ENCODE data around the gene KLHL29. TPM values are rescaled to one million over a fixed set of nuclear protein-coding genes. Genes with fewer than 3 reads are reported as not detected.

The KLHL29 gene
- total RNA-seq, 3 donors from 2014 or later (not counting 1 experiment from before 2014, with no cell fraction given) = 0.24 to 0.43 (median 0.33) TPM

DNA sequence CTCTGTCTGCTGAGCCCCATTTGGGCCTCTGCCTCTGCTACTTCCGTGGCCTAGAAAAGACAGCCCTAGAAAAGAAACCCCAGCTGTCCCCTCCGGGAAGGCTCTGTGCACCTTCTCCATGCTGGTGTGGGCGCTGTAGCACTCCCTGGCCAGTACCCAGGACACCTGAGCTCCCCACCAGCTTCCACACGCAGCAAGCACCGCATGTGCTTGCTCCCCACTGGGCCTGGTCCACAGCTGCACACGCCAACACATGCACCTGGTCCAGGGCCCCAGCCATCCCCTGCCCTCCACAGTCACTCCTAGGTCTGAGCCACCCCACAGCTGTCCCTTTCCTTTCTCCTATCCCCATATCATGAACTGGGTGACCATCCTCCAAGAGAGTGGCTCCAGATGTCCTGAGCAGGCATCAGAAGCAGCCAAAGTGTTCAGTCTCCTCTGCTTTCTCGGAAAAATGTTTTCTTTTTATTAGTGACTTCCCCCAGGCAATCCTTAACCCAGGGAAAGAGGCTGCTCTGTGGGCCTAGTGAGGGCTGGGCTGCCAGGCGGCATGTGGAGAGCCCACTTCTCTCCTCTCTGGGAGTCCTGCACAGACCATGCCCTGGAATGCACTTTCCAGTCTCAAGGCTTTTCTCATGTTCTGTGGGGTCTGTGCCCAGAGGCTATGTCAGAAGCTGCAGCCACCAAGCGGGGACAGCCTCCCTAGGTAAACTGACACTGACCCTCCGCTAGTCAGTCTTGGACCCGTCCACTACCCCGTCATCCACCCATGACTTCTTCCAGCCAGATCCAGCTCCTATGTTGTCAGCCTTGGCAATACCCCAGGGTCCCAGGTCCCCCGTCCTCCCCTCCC lies 133.7 kb downstream of the KLHL29 start:
- H3K9me3 ChIP-seq (ENCODE audit: control insufficient read depth, insufficient read depth, low read length) = no peaks in the 10 kb centered on the region
- no peak overlapping the region for H3K4me3 Mint-ChIP-seq
- H3K9me3 Mint-ChIP-seq = no peaks in the 10 kb centered on the region
- no peaks in the 10 kb centered on the region for H3K36me3 ChIP-seq (ENCODE audit: control insufficient read depth, insufficient read depth, low read length)
- WGBS (ENCODE audit: insufficient coverage) = 87% methylated on average over 13 of the region's 13 CpGs
- intact Hi-C loops (cut with micrococcal nuclease) = no loop called here
- ATAC-seq = peak in 1 of 3 donors; percentile 10
- H3K4me1 Mint-ChIP-seq = no peaks in the 10 kb centered on the region
- DNase-seq = no peak
- no peak overlapping the region for H3K27ac ChIP-seq (ENCODE audit: low read length)
- no peaks in the 10 kb centered on the region for H3K4me1 ChIP-seq (ENCODE audit: control insufficient read depth, insufficient read depth, low read length)
- H3K27me3 ChIP-seq (ENCODE audit: control insufficient read depth, insufficient read depth, low read length) = no peaks in the 10 kb centered on the region
- no peak overlapping the region for H3K27ac Mint-ChIP-seq
- no peak for TF ChIP-seq CTCF (IDR thresholded peaks at IDR 0.05)
- no peak overlapping the region for H3K4me3 ChIP-seq (ENCODE audit: low read length)
- no peaks in the 10 kb centered on the region for H3K36me3 Mint-ChIP-seq
- peaks cover 18 to 20% of the 10 kb centered on the region in 2 donors for H3K27me3 Mint-ChIP-seq (ENCODE audit: low read depth in 2 of 2)

- Mint-ChIP-seq H3K27me3 (ENCODE audit: low read depth in 2 of 2) (peaks cover 20 to 21% of the 10 kb centered on the region in 2 donors), H3K4me1 (no peaks in the 10 kb centered on the region), H3K36me3 (no peaks in the 10 kb centered on the region), H3K9me3 (no peaks in the 10 kb centered on the region), H3K27ac (no peak overlapping the region), H3K4me3 (no peak overlapping the region)
- Histone ChIP-seq H3K27me3 (ENCODE audit: control insufficient read depth, insufficient read depth, low read length) (no peaks in the 10 kb centered on the region), H3K36me3 (ENCODE audit: control insufficient read depth, insufficient read depth, low read length) (no peaks in the 10 kb centered on the region), H3K4me1 (ENCODE audit: control insufficient read depth, insufficient read depth, low read length) (no peaks in the 10 kb centered on the region), H3K4me3 (ENCODE audit: low read length) (no peak overlapping the region), H3K9me3 (ENCODE audit: control insufficient read depth, insufficient read depth, low read length) (no peaks in the 10 kb centered on the region), H3K27ac (ENCODE audit: low read length) (no peak overlapping the region)
- no peak for TF ChIP-seq CTCF (IDR thresholded peaks at IDR 0.05)
- intact Hi-C loops (cut with micrococcal nuclease) = no loop called here
- ATAC-seq (peak in 1 of 3 donors; percentile 31), DNase-seq (no peak)
- 93% methylated on average over 4 of the region's 4 CpGs for WGBS (ENCODE audit: insufficient coverage)
Observed at GRCh38 chr2:23519334-23519651, 134.3 kb downstream of the KLHL29 start.

DNA sequence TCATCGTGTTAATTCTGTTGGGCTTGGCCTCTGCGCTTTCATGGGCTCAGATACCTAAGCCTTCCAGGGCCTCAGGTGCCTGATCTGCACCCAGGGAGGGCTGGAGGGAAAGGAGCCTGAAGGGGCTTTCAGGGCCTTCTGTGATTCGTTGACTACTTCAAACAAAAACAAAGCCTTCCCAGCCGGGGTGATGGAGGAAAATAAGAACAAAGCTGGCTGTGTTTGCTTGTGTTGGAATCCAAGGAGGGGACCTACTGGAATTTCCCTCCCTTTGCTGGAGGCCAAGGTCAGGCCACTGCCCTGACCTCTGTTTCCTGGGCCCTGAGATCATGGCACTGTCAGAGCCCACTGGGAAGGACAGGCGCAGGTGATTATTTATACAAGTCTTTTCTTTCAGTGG lies 135.3 kb downstream of the KLHL29 start:
- intact Hi-C loops (cut with micrococcal nuclease) = no loop called here
- Histone ChIP-seq H3K4me1 (ENCODE audit: control insufficient read depth, insufficient read depth, low read length) (no peaks in the 10 kb centered on the region), H3K36me3 (ENCODE audit: control insufficient read depth, insufficient read depth, low read length) (no peaks in the 10 kb centered on the region), H3K9me3 (ENCODE audit: control insufficient read depth, insufficient read depth, low read length) (no peaks in the 10 kb centered on the region), H3K27ac (ENCODE audit: low read length) (no peak overlapping the region), H3K4me3 (ENCODE audit: low read length) (no peak overlapping the region), H3K27me3 (ENCODE audit: control insufficient read depth, insufficient read depth, low read length) (no peaks in the 10 kb centered on the region)
- H3K9me3 Mint-ChIP-seq = no peaks in the 10 kb centered on the region
- H3K27me3 Mint-ChIP-seq (ENCODE audit: low read depth in 2 of 2) = peaks cover 12 to 15% of the 10 kb centered on the region in 2 donors
- TF ChIP-seq CTCF (IDR thresholded peaks at IDR 0.05) = no peak
- ATAC-seq = no peak
- H3K36me3 Mint-ChIP-seq = no peaks in the 10 kb centered on the region
- no peaks in the 10 kb centered on the region for H3K4me1 Mint-ChIP-seq
- 81% methylated on average over 5 of the region's 5 CpGs for WGBS (ENCODE audit: insufficient coverage)
- no peak overlapping the region for H3K4me3 Mint-ChIP-seq
- no peak overlapping the region for H3K27ac Mint-ChIP-seq
- DNase-seq = no peak

- H3K27me3 Mint-ChIP-seq (ENCODE audit: low read depth in 2 of 2) = peaks cover 6 to 14% of the 10 kb centered on the region in 2 donors
- no peaks in the 10 kb centered on the region for H3K4me1 ChIP-seq (ENCODE audit: control insufficient read depth, insufficient read depth, low read length)
- ATAC-seq (no peak), DNase-seq (no peak)
- intact Hi-C loops (cut with micrococcal nuclease) = no loop called here
- no peaks in the 10 kb centered on the region for H3K9me3 Mint-ChIP-seq
- H3K9me3 ChIP-seq (ENCODE audit: control insufficient read depth, insufficient read depth, low read length) = no peaks in the 10 kb centered on the region
- H3K27me3 ChIP-seq (ENCODE audit: control insufficient read depth, insufficient read depth, low read length) = no peaks in the 10 kb centered on the region
- H3K36me3 Mint-ChIP-seq = no peaks in the 10 kb centered on the region
- H3K36me3 ChIP-seq (ENCODE audit: control insufficient read depth, insufficient read depth, low read length) = no peaks in the 10 kb centered on the region
- WGBS (ENCODE audit: insufficient coverage) = 86% methylated on average over 6 of the region's 7 CpGs
- H3K27ac Mint-ChIP-seq = no peak overlapping the region
- H3K27ac ChIP-seq (ENCODE audit: low read length) = no peak overlapping the region
- H3K4me3 Mint-ChIP-seq = no peak overlapping the region
- no peak for TF ChIP-seq CTCF (IDR thresholded peaks at IDR 0.05)
- no peak overlapping the region for H3K4me3 ChIP-seq (ENCODE audit: low read length)
- H3K4me1 Mint-ChIP-seq = peaks cover 0 to 4% of the 10 kb centered on the region in 2 donors
Observed at GRCh38 chr2:23521060-23521459, 136.1 kb downstream of the KLHL29 start.
